Measurements from ENCODE around the gene NIPBL.

- no peak for TF ChIP-seq YY1 (IDR thresholded peaks at IDR 0.05; ENCODE audit: low read depth, low read length)
- TF ChIP-seq CTCF (IDR thresholded peaks at IDR 0.05; ENCODE audit: control extremely low read depth in 1 of 3, insufficient read depth in 1 of 3, low read depth in 1 of 3, low read length in 3 of 3) = no peak
- no peak for TF ChIP-seq RAD21 (IDR thresholded peaks at IDR 0.05 in 1 of 2, conservative IDR thresholded peaks at IDR 0.05 in 1 of 2; ENCODE audit: low read depth in 2 of 2, low read length in 2 of 2)
- TF ChIP-seq POLR2A (IDR thresholded peaks at IDR 0.05; ENCODE audit: control extremely low read depth in 1 of 2, low read depth in 2 of 2, low read length in 2 of 2) = no peak
- no peak for TF ChIP-seq MAFK (IDR thresholded peaks at IDR 0.05; ENCODE audit: low read depth, low read length)
- no peak for TF ChIP-seq EZH2 (IDR thresholded peaks at IDR 0.05; ENCODE audit: low read depth, low read length, severe bottlenecking)
- TF ChIP-seq, protein P1, sequence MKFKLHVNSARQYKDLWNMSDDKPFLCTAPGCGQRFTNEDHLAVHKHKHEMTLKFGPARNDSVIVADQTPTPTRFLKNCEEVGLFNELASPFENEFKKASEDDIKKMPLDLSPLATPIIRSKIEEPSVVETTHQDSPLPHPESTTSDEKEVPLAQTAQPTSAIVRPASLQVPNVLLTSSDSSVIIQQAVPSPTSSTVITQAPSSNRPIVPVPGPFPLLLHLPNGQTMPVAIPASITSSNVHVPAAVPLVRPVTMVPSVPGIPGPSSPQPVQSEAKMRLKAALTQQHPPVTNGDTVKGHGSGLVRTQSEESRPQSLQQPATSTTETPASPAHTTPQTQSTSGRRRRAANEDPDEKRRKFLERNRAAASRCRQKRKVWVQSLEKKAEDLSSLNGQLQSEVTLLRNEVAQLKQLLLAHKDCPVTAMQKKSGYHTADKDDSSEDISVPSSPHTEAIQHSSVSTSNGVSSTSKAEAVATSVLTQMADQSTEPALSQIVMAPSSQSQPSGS (IDR thresholded peaks at IDR 0.05; ENCODE audit: low read length) = no peak
- no peak for TF ChIP-seq JUND (IDR thresholded peaks at IDR 0.05; ENCODE audit: low read length)
- TF ChIP-seq JUN (IDR thresholded peaks at IDR 0.05; ENCODE audit: low read depth, low read length) = no peak
- no peak for TF ChIP-seq CEBPB (IDR thresholded peaks at IDR 0.05; ENCODE audit: low read depth, low read length)
- no peak for TF ChIP-seq POLR2AphosphoS5 (IDR thresholded peaks at IDR 0.05; ENCODE audit: low read depth, low read length)
- TF ChIP-seq PHF8 (conservative IDR thresholded peaks at IDR 0.05; ENCODE audit: low read depth, low read length) = no peak
- no peak for TF ChIP-seq TBP (IDR thresholded peaks at IDR 0.05; ENCODE audit: low read depth, low read length)
- no peak for TF ChIP-seq RFX5 (IDR thresholded peaks at IDR 0.05; ENCODE audit: borderline replicate concordance, low read depth, low read length)
These were observed 2.9 kb downstream of the NIPBL start for GRCh38 chr5:36879274-36880033.

Data from H1 (cell line).